GM19324 (cell line): Measurements from ENCODE around the gene IFT27.

Experiments
- ATAC-seq: cut with Tn5 transposase; IDR thresholded peaks from one replicate; pipeline ENCODE4 v1.9.1; 2021; ENCODE audit warnings: mild to moderate bottlenecking, moderate library complexity; ENCODE audit not compliant: unreplicated experiment, low FRiP score

The IFT27 gene

DNA sequence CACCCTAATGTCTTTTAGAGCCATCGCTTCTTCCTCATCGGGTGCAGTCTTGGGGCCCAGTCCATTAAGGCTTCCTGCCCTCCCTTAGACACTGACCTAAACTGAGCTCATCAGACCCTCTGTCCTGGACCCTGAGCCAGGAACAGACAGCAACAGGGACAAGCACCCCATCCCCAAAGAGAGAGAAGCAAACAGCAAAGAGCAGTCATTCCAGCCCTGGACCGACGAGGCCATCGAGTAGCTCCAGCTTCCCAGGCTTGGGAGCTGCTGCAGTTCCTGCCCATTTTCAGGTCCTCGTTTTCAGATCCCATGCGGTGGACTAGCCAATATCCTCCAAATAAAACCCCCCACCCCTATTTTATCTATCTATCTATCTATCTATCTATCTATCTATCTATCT, 46.6 kb downstream of the IFT27 start:
- ATAC-seq, result no peak

DNA sequence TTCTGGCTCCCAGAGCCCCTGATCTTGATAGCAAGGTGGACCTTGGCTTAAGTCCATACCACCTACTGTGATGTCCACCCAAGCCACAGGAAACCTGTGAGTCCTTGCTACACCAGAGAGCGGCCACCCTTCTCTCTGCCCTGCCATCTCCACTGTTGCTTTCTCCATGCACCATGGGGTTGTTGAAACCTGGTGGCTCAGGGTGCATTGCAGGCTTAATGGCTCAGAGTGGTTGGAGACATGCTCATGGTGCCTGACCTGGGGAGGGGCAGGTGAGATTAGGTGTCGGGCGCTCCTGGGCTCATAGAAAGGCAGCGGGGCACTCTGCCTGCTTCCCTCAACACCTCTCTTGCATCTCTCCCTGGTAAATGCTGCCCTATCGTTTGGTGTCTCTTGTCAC, 47.4 kb downstream of the IFT27 start:
- no peak for ATAC-seq

DNA sequence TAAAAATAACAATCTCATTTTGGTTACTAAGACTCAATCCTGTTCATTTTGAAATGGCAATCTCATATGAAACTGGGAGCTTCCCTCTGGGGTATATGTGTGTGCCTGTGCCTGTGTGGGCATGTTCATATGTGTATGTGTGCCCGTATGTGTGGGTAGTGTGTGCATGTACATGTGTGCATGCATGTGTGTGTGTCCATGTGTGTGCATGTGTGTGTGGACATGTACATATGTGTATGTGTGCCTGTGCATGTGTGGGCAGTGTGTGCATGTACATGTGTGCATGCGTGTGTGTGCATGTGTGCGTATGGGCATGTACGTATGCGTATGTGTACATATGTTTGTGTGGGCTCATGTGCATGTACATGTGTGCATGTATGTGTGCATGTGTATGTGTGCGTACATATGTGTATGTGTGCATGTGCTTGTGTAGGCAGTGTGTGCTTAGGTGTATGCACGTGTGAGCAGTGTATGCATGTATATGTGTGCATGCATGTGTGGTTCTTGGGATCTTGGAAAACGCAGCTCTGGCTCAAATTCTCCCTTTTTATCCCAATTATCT, 47.9 kb downstream of the IFT27 start:
- ATAC-seq, result no peak

DNA sequence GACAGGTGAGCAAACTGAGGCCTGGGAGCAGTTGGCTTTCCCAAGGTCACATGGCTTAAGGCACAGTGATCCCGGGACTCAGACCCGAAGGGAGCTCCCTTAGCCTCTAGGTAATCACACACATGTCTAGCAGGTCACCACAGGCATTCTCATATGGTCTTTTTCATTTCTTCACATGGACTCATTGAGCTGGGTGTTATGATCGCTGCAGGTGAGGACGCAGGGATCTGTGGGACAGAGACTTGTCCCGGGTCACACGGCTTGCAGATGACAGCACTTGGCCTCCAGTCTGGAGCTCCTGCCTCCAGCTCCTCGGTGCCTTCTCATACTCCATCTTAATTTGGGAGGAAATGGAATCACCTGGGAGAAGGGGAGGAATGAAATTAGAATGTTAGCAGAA, 48.8 kb downstream of the IFT27 start:
- ATAC-seq, result no peak

DNA sequence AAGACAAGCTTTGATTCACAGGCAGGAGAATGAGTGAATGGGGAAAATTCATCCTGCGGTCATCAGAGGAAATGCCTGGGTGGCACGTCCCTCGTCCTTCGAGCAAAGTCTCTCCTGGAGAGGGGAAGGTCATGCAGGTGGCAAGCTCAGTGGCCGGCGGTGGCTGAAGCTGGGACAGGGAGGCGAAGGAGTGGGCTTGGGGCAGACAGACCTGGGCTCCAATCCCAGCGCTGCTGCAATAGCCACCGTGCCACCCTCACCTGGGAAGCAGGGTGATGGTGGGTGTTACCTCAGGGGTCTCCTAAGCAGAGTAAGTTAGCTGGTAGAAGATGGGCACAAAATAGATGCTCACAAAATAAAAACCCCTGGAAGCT, 49.9 kb downstream of the IFT27 start:
- no peak for ATAC-seq

DNA sequence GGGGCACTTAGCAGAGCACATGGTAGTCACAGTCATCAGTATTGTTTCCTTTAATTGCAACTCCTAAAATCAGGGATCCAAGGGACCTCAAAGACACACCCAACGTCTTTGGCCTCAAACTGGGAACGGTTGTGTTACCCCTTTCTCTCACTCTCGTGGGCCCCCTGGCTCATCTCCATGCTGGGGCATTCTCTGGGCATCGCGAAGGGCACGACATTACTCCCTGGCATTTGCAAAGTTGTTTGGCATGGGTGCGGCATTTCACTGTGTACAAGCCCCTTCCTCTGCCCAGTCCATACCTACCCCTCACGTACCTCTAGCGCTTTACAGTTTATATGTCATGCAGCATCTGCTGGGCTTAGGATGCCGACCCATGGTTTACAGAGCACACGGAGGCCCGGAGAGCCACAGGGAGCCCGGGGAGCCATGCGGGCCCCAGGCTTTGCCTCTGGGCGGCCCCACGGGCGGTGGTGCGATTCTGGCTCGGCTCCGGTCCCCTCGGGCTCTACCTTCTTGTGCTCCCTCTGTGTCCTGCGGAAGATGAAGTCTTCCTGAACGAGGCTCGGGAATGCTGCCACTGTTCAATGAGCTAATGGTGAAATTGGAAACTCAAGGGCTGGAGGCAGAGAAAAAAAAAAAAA, 50.4 kb downstream of the IFT27 start:
- ATAC-seq, result no peak

DNA sequence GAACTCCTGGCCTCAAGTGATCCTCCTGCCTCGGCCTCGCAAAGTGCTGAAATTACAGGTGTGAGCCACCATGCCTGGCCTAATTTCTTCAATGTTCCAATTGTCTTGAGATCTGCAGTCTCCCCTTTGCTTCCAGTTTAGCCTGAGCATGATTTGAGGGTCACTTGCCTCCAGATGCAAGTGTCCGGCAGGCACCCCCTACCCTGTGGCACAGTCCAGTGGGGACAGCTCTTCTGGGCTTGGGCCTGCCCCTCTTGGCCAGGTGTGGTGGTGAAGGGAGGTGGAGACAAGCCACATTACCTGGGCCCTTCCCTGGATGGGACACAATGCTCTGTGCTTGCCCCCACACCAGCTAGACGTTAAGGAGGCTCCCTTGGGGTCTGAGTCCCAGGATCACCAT, 51.1 kb downstream of the IFT27 start:
- ATAC-seq, result no peak

GRCh38 chr22:36722055-36722454, 53.9 kb downstream of the IFT27 start:
- no peak for ATAC-seq

GRCh38 chr22:36715647-36716046, 60.3 kb downstream of the IFT27 start:
- ATAC-seq, result no peak

DNA sequence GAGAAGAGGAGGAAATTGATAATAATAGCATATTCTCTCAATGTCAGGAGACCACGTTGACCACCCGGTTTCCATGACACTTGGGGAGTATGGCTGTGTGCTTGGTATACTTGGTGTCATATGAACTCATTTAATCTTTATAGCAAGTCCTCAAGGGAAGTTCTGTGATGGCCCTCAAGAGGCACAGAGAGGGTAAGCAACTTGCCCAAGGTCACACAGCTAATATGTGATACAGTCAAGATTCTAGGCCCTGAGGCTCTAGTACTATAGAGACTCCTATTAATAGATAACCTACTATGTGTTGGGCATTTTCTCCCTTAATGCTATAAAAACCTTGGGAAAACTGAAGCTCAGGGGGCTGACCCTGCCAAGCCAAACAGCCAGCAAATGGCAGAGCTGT, 61.8 kb downstream of the IFT27 start:
- ATAC-seq, result no peak

DNA sequence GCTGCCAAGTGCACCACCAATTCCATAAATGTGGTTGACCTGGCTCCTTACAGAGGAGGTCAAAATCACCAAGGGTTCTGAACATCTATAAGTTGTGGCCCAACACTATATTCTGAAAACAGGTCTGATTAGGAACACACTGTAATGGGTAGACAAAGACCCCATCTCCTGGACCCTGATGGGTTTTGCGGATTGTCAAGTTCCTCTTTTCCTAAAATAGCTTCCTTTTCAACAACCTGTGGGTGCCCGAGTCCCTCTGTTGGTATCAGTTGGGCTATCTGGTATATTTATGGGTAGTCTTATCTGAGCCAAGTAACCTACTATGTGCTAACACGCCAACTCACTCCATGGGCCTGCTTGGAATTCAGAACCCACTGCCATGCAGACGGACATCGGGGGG, 62.5 kb downstream of the IFT27 start:
- ATAC-seq, result no peak
